NCI-H82 treated with DMSO at 0.1 percent for 48 hours (cell line): ENCODE data around the gene ZWILCH.
"Not testable (repeated sequence)": the region's sequence is repeated elsewhere in the genome, so short reads cannot be mapped to it uniquely, and the experiment has no call there.

ENCODE experiments used
- DNase-seq: peaks from one replicate; lab custom pipeline; 2025; ENCODE audit not compliant: unreplicated experiment; lab: John Stamatoyannopoulos, UW

ZWILCH gene

GRCh38 chr15:66504563-66505429, at the start of gene ZWILCH, which contains the start of gene RPL4:
TSS of gene ZWILCH (plus strand) at chr15:66505326. CDS start at chr15:66505339, 13 bp downstream.
TSS of gene RPL4 (minus strand) at chr15:66504855. CDS start at chr15:66504790, 65 bp downstream.
- peak; percentile 63 for DNase-seq

- DNase-seq = no peak
These were observed 48.9 kb upstream of the ZWILCH start for GRCh38 chr15:66456211-66456610.

GRCh38 chr15:66459818-66460615, 45.1 kb upstream of the ZWILCH start:
- DNase-seq = no peak

GRCh38 chr15:66461294-66461693, 43.8 kb upstream of the ZWILCH start:
- DNase-seq = not testable (repeated sequence)

DNA sequence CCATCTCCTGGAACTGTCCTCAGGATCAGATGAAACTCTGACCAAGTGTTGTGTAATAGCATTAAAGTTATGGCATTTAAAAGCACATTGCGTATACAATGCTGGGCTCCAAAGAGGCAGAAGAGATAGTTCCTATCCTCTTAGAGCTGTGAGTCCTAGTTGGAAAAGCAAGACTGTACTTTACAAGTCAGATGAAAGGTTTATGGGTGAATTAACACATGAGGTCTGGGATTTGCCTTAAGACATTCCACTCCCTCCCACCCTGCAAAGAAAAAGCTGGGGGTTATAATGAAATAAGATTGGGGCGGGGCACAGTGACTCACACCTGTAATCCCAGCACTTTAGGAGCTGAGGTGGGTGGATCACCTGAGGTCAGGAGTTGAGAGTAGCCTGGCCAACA, 43.2 kb upstream of the ZWILCH start:
- no peak for DNase-seq

- no peak for DNase-seq
These were observed 42.5 kb upstream of the ZWILCH start for GRCh38 chr15:66462627-66463026.

DNA sequence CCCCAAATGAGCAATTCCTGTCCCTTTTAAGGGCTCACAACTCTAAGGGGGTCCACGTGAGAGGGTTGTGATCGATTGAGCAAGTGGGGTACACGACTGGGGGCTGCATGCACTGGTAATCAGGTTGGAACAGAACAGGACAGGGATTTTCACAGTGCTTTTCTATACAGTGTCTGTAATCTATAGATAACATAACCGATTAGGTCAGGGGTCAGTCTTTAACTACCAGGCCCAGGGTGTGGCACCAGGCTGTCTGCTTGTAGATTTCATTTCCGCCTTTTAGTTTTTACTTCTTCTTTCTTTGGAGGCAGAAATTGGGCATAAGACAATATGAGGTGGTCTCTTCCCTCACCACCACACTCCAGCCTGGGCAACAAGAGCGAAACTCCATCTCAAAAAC, 39.8 kb upstream of the ZWILCH start:
- not testable (repeated sequence) for DNase-seq

- not testable (repeated sequence) for DNase-seq
These were observed 37.7 kb upstream of the ZWILCH start for GRCh38 chr15:66467162-66468040.

DNA sequence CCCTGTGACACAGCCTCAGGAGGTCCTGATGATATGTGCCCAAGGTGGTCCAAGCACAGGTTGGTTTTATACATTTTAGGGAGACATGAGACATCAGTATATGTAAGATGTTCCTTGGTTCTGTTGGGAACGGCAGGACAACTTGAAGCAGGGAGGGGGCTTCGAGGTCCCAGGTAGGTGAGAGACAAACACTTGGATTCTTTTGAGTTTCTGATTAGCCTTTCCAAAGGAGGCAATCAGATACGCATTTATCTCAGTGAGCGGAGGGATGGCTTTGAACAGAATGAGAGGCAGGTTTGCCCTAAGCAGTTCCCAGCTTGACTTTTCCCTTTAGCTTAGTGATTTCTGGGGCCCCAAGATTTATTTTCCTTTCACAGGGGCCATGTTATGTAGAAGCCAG, 34.3 kb upstream of the ZWILCH start:
- DNase-seq = not testable (repeated sequence)

DNA sequence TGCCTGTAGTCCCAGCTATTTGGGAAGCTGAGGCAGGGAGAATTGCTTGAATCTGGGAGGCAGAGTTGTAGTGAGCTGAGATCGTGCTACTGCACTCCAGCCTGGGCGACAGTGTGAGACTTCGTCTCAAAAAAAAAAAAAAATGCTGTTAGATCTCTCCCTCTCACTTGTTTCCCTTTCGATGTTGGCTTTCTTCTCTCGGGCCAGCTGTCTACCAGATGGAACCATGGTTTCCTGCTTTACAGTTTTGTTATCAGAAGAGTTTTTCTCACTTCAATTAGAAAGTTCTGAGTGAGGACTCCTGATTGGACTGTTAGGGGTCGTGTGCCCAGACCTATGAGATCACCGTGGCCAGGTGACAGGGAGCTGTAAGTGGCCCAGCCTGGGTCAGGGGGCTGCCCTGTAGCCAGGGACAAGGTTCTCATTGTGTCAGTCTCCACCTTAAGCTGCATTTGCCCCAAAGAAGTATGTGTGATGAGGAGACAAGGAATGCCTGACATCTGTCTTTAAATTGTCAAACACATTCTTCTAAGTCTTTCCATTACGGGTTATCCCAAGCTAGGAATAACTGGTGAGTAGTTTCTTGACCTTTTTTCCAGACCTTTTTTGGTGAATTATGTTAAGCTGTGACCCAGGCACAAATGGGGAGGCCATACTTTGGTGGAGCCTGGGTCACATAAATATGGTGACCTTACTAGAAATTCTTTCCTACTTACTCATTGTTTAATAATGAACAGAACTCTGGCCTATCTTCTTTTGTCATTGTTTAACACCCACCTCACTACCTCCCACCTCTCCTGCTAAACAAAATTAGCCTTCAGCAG, 32.7 kb upstream of the ZWILCH start:
- DNase-seq = no peak

GRCh38 chr15:66474135-66474534, 31.0 kb upstream of the ZWILCH start:
- no peak for DNase-seq

DNA sequence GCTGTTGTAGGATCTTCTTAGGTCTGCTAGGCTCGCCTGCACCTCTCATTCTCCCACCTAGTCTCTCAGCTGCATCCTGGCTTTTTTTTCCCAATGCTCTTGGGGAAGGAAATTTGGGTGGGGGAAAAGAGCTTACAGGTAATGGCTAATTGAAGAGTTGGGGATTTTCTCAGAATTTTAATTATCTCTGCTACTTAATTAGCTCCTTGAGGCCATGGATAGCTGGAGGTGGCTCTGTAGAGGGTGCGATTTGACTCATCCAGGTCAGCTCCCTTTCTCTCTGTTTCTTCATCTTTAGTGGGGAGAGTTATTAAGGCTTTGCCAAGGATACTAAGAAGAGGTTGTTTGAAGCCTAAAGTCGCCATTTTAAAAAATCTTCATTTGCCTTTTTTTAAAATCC, 30.2 kb upstream of the ZWILCH start:
- DNase-seq = no peak

GRCh38 chr15:66476535-66476934, 28.6 kb upstream of the ZWILCH start:
- no peak for DNase-seq

DNA sequence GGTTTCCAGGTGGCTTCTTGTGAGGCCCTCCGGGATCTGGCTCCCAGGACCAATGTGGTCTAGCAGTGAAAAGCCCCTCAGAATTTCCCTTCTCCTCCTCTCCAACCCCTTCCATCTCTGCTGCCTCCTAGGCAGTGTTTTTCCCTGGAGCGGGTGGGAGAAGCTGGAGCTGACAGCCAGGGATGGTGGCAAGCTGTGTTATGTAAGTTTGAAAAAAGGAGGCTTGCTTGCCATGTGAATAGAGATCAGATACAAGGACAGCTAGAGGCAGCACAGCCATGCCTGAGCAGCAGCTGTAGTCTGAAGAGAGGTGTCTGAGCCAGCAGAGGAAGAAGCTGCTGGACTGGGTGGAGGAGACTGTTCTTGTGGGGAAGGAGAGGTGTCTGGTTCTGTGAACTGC, 28.1 kb upstream of the ZWILCH start:
- DNase-seq = no peak

- no peak for DNase-seq
These were observed 24.9 kb upstream of the ZWILCH start for GRCh38 chr15:66480267-66480666.

- DNase-seq = no peak
These were observed 23.8 kb upstream of the ZWILCH start for GRCh38 chr15:66481107-66481856.

GRCh38 chr15:66482539-66482938, 22.6 kb upstream of the ZWILCH start:
- no peak for DNase-seq

GRCh38 chr15:66483131-66483566, 22.0 kb upstream of the ZWILCH start:
- no peak for DNase-seq

GRCh38 chr15:66484539-66485112, 20.5 kb upstream of the ZWILCH start:
- no peak for DNase-seq
